Measurements from ENCODE around the gene PRKCQ.

Gene PRKCQ

GRCh38 chr10:6394084-6394483, 186.0 kb downstream of the PRKCQ start:
- no peak for DNase-seq (ENCODE audit: low read depth in 2 of 2)
- no peak overlapping the region for H3K4me3 ChIP-seq (replicated peaks in 1 of 2; ENCODE audit: low read depth in 2 of 2, low read length in 2 of 2)
- no peak for TF ChIP-seq CTCF (IDR thresholded peaks at IDR 0.05; ENCODE audit: low read depth, low read length)

GRCh38 chr10:6393168-6393567, 186.9 kb downstream of the PRKCQ start:
- no peak overlapping the region for H3K4me3 ChIP-seq (replicated peaks in 1 of 2; ENCODE audit: low read depth in 2 of 2, low read length in 2 of 2)
- TF ChIP-seq CTCF (IDR thresholded peaks at IDR 0.05; ENCODE audit: low read depth, low read length) = no peak
- no peak for DNase-seq (ENCODE audit: low read depth in 2 of 2)

- H3K4me3 ChIP-seq (replicated peaks in 1 of 2; ENCODE audit: low read depth in 2 of 2, low read length in 2 of 2) = no peak overlapping the region
- no peak for TF ChIP-seq CTCF (IDR thresholded peaks at IDR 0.05; ENCODE audit: low read depth, low read length)
- no peak for DNase-seq (ENCODE audit: low read depth in 2 of 2)
Measured at GRCh38 chr10:6390213-6390845, 189.7 kb downstream of the PRKCQ start.

- TF ChIP-seq CTCF (IDR thresholded peaks at IDR 0.05; ENCODE audit: low read depth, low read length) = no peak
- DNase-seq (ENCODE audit: low read depth in 2 of 2) = no peak
- H3K4me3 ChIP-seq (replicated peaks in 1 of 2; ENCODE audit: low read depth in 2 of 2, low read length in 2 of 2) = no peak overlapping the region
Measured at GRCh38 chr10:6388261-6388893, 191.7 kb downstream of the PRKCQ start.

- H3K4me3 ChIP-seq (replicated peaks in 1 of 2; ENCODE audit: low read depth in 2 of 2, low read length in 2 of 2) = no peak overlapping the region
- DNase-seq (ENCODE audit: low read depth in 2 of 2) = no peak
- TF ChIP-seq CTCF (IDR thresholded peaks at IDR 0.05; ENCODE audit: low read depth, low read length) = no peak
Measured at GRCh38 chr10:6386960-6387359, 193.1 kb downstream of the PRKCQ start.

- TF ChIP-seq CTCF (IDR thresholded peaks at IDR 0.05; ENCODE audit: low read depth, low read length) = no peak
- DNase-seq (ENCODE audit: low read depth in 2 of 2) = no peak
Measured at GRCh38 chr10:6386346-6386745, 193.7 kb downstream of the PRKCQ start.

More at GRCh38 chr10:6386346-6386745, 193.7 kb downstream of the PRKCQ start:
- H3K4me3 ChIP-seq (replicated peaks in 1 of 2; ENCODE audit: low read depth in 2 of 2, low read length in 2 of 2) = no peak overlapping the region
